Left lobe of liver (tissue), 2 donors: ENCODE results near the gene ARHGEF19. TPM values are rescaled to one million over a fixed set of nuclear protein-coding genes. Genes with fewer than 3 reads are reported as not detected.
A peak's percentile ranks its signal among the peaks of the same experiment; 100 is the strongest.
"Not testable (repeated sequence)": the region's sequence is repeated elsewhere in the genome, so short reads cannot be mapped to it uniquely, and the experiment has no call there.

Source experiments
- ATAC-seq: fragments of 200-7000 bp; cut with Tn5 transposase; one replicate; pipeline ENCODE4 v1.9.1; 2020; ENCODE audit warnings: mild to moderate bottlenecking, moderate library complexity
- DNase-seq: peaks from one replicate; pipeline ENCODE4 v3.0.0-alpha.2; 2020; ENCODE audit warnings: low spot score
- total RNA-seq: library from RNA; stranded (reverse); gene quantifications from one replicate; pipeline ENCODE4 v1.2.1, GENCODE V29; 2021
- donor health status: DM: no; HTN: no; CAD: no; lungs with moderate emphysema.
- donor health status: DM: no; HTN: yes; CAD: no.

The ARHGEF19 gene
- total RNA-seq, 1 donor from 2014 or later = 1.9 TPM

GRCh38 chr1:16205891-16206546, 6.4 kb downstream of the ARHGEF19 start:
- ATAC-seq (no peak), DNase-seq (peak; percentile 67)

- ATAC-seq (no peak), DNase-seq (no peak)
These were observed 7.1 kb downstream of the ARHGEF19 start for GRCh38 chr1:16205334-16205671.

GRCh38 chr1:16204634-16205333, 7.7 kb downstream of the ARHGEF19 start:
- DNase-seq (no peak), ATAC-seq (no peak)

- ATAC-seq = no peak
- DNase-seq = no peak
These were observed 8.2 kb downstream of the ARHGEF19 start for GRCh38 chr1:16204216-16204615.

GRCh38 chr1:16203550-16203949, 8.9 kb downstream of the ARHGEF19 start:
- DNase-seq = no peak
- ATAC-seq = no peak

- ATAC-seq (no peak), DNase-seq (no peak)
These were observed 9.9 kb downstream of the ARHGEF19 start for GRCh38 chr1:16202281-16203210.

GRCh38 chr1:16199700-16200099, 12.8 kb downstream of the ARHGEF19 start:
- no peak for DNase-seq
- ATAC-seq = no peak

GRCh38 chr1:16199157-16199501, 13.3 kb downstream of the ARHGEF19 start:
- ATAC-seq (no peak), DNase-seq (no peak)

- ATAC-seq (no peak), DNase-seq (no peak)
These were observed 13.9 kb downstream of the ARHGEF19 start for GRCh38 chr1:16198444-16199156.

- ATAC-seq = no peak
These were observed 15.6 kb downstream of the ARHGEF19 start for GRCh38 chr1:16196874-16197273.

GRCh38 chr1:16196139-16196538, 16.3 kb downstream of the ARHGEF19 start:
- not testable (repeated sequence) for DNase-seq, ATAC-seq

More at GRCh38 chr1:16196874-16197273, 15.6 kb downstream of the ARHGEF19 start:
- no peak for DNase-seq

GRCh38 chr1:16195518-16195905, 16.9 kb downstream of the ARHGEF19 start:
- ATAC-seq = no peak
- DNase-seq = no peak

- ATAC-seq = no peak
- DNase-seq = no peak
These were observed 20.4 kb downstream of the ARHGEF19 start for GRCh38 chr1:16191916-16192546.

- no peak for ATAC-seq
- no peak for DNase-seq
These were observed 21.1 kb downstream of the ARHGEF19 start for GRCh38 chr1:16191309-16191708.

GRCh38 chr1:16189921-16190621, 22.4 kb downstream of the ARHGEF19 start:
- DNase-seq (peak; percentile 74), ATAC-seq (peak; percentile 71)

- no peak for DNase-seq
These were observed 23.4 kb downstream of the ARHGEF19 start for GRCh38 chr1:16189003-16189402.

GRCh38 chr1:16187748-16188401, 24.6 kb downstream of the ARHGEF19 start:
- DNase-seq (peak; percentile 74), ATAC-seq (peak; percentile 56)

More at GRCh38 chr1:16189003-16189402, 23.4 kb downstream of the ARHGEF19 start:
- ATAC-seq = peak; percentile 19

GRCh38 chr1:16186655-16187235, 25.7 kb downstream of the ARHGEF19 start:
- DNase-seq = no peak
- ATAC-seq = no peak
